HG02840 (cell line): Measurements from ENCODE around the gene PSRC1.
A peak's percentile ranks its signal among the peaks of the same experiment; 100 is the strongest.

Experiments used
- ATAC-seq: cut with Tn5 transposase; IDR thresholded peaks from one replicate; pipeline ENCODE4 v1.9.1; 2021; ENCODE audit warnings: mild to moderate bottlenecking, moderate library complexity, moderate number of reproducible peaks; ENCODE audit not compliant: unreplicated experiment, low FRiP score

PSRC1 gene

GRCh38 chr1:109249654-109250401, 33.1 kb downstream of the PSRC1 start:
- peak; percentile 29 for ATAC-seq

GRCh38 chr1:109248797-109249629, 33.9 kb downstream of the PSRC1 start, which contains the start of gene CELSR2:
CELSR2 (plus strand) TSS chr1:109249539; CDS start chr1:109250080, 541 bp downstream.
- ATAC-seq: peak; percentile 75

GRCh38 chr1:109248444-109248796, 34.5 kb downstream of the PSRC1 start:
- ATAC-seq: no peak

- no peak for ATAC-seq
Measured at GRCh38 chr1:109247401-109248365, 35.3 kb downstream of the PSRC1 start.

GRCh38 chr1:109246141-109246551, 36.8 kb downstream of the PSRC1 start:
- ATAC-seq: no peak

- ATAC-seq: no peak
Measured at GRCh38 chr1:109243860-109244552, 38.9 kb downstream of the PSRC1 start.

GRCh38 chr1:109243221-109243620, 39.7 kb downstream of the PSRC1 start:
- no peak for ATAC-seq

- no peak for ATAC-seq
Measured at GRCh38 chr1:109242387-109242786, 40.6 kb downstream of the PSRC1 start.

- no peak for ATAC-seq
Measured at GRCh38 chr1:109241841-109242345, 41.1 kb downstream of the PSRC1 start.

- no peak for ATAC-seq
Measured at GRCh38 chr1:109241344-109241743, 41.6 kb downstream of the PSRC1 start.

GRCh38 chr1:109240158-109241152, 42.5 kb downstream of the PSRC1 start:
- ATAC-seq: no peak

- ATAC-seq: no peak
Measured at GRCh38 chr1:109239409-109240068, 43.4 kb downstream of the PSRC1 start.

- ATAC-seq: no peak
Measured at GRCh38 chr1:109239047-109239408, 43.9 kb downstream of the PSRC1 start.

GRCh38 chr1:109238382-109238781, 44.6 kb downstream of the PSRC1 start:
- no peak for ATAC-seq

GRCh38 chr1:109237512-109237911, 45.4 kb downstream of the PSRC1 start:
- no peak for ATAC-seq

GRCh38 chr1:109235137-109235536, 47.8 kb downstream of the PSRC1 start:
- ATAC-seq: no peak

GRCh38 chr1:109231066-109231465, 51.9 kb downstream of the PSRC1 start:
- no peak for ATAC-seq
